ENCODE measurements around the gene TRAF3IP3.
A peak's percentile ranks its signal among the peaks of the same experiment; 100 is the strongest.

TRAF3IP3 gene

GRCh38 chr1:209747580-209748262 lies 8.1 kb upstream of the TRAF3IP3 start:
- 0 out of 2 replicates have a peak overlapping the region, but pooled peaks have one; percentile 12 for H3K4me3 ChIP-seq (ENCODE audit: low read depth, low read length)
- TF ChIP-seq CTCF (IDR thresholded peaks at IDR 0.05; ENCODE audit: low read depth, low read length) = peak; percentile 79

GRCh38 chr1:209748620-209749019 lies 7.2 kb upstream of the TRAF3IP3 start:
- no peak overlapping the region for H3K4me3 ChIP-seq (ENCODE audit: low read depth, low read length)
- TF ChIP-seq CTCF (IDR thresholded peaks at IDR 0.05; ENCODE audit: low read depth, low read length) = no peak

GRCh38 chr1:209749205-209749604 lies 6.6 kb upstream of the TRAF3IP3 start:
- H3K4me3 ChIP-seq (ENCODE audit: low read depth, low read length) = no peak overlapping the region
- TF ChIP-seq CTCF (IDR thresholded peaks at IDR 0.05; ENCODE audit: low read depth, low read length) = no peak

- no peak for TF ChIP-seq CTCF (IDR thresholded peaks at IDR 0.05; ENCODE audit: low read depth, low read length)
- H3K4me3 ChIP-seq (ENCODE audit: low read depth, low read length) = no peak overlapping the region
Measured at GRCh38 chr1:209749670-209750323, 6.1 kb upstream of the TRAF3IP3 start.

GRCh38 chr1:209751627-209752231 lies 4.1 kb upstream of the TRAF3IP3 start:
- TF ChIP-seq CTCF (IDR thresholded peaks at IDR 0.05; ENCODE audit: low read depth, low read length) = no peak

GRCh38 chr1:209752890-209753289 lies 3.0 kb upstream of the TRAF3IP3 start:
- TF ChIP-seq CTCF (IDR thresholded peaks at IDR 0.05; ENCODE audit: low read depth, low read length) = no peak
- H3K4me3 ChIP-seq (ENCODE audit: low read depth, low read length) = no peak overlapping the region

More at GRCh38 chr1:209751627-209752231, 4.1 kb upstream of the TRAF3IP3 start:
- H3K4me3 ChIP-seq (ENCODE audit: low read depth, low read length) = no peak overlapping the region

- no peak overlapping the region for H3K4me3 ChIP-seq (ENCODE audit: low read depth, low read length)
- no peak for TF ChIP-seq CTCF (IDR thresholded peaks at IDR 0.05; ENCODE audit: low read depth, low read length)
Measured at GRCh38 chr1:209755256-209755655, 597 bp upstream of the TRAF3IP3 start.

Data from WI38 (cell line).